GM18861 (cell line): ENCODE measurements around the gene LMAN1.

ENCODE experiments used
- ATAC-seq: cut with Tn5 transposase; IDR thresholded peaks from one replicate; pipeline ENCODE4 v1.9.1; 2021; ENCODE audit not compliant: unreplicated experiment

LMAN1 gene

DNA sequence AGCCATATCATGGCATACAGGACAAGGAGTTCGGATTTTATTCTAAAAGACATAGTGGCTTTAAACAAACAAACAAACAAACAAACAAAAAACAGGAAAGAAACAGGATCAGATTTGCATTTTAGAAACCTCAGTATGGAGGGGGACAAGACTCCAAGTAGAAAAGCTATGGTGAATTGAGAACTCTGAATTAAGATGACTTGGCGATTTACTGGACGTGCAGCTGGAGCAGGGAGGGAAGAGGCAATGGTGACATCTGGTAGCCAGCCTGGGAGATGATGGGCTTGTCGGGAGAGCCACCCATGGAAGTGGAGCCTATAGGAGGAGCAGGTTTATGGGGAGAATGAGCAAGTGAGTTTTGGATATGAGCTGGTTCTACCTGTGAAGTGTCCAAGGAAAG is 53.8 kb downstream of the LMAN1 start:
- no peak for ATAC-seq

DNA sequence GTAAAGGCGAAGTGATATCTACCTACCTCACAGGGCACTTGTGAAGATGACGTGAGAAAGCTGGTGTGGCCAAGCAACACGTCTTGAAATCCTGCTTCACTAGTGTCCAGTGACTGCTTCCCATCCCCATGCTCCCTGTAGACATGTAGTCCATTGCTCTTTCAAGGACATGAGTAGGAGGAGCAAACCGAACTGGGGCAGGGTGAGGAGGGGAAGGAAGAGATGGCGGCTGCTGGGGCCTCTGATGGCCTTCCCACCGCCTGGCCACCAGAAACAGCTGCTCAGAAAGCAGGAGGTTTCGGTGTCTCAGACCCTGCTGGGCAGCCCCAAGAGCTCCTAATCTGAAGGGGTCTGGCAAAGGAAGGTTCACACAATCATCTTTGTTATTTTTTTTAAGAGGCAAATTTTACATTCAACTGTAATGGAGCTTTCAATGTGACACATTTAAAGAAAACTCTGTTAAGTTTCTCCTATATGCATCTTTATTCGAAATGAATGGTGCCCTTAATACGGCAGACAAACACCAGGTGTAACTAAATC is 55.3 kb downstream of the LMAN1 start:
- ATAC-seq = no peak

DNA sequence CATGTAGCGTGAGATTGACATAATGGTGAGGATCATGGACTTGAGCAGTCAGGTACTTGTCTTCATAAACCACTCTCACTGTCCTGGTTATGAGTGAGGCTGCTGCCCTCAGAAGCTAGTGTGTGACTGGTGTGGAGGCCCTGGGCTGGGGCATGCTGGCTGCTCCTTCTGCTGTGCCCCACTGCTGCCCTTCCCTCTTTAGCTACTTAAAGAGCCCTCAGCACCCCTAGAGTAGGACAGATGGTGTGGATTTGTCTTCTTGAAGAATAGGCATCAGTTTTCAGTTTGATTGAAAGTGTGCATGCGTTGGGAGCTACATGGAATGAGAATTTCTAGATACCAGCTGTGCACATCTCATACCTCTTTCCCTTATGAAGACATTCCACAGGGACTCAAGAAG is 56.1 kb downstream of the LMAN1 start:
- ATAC-seq = no peak

DNA sequence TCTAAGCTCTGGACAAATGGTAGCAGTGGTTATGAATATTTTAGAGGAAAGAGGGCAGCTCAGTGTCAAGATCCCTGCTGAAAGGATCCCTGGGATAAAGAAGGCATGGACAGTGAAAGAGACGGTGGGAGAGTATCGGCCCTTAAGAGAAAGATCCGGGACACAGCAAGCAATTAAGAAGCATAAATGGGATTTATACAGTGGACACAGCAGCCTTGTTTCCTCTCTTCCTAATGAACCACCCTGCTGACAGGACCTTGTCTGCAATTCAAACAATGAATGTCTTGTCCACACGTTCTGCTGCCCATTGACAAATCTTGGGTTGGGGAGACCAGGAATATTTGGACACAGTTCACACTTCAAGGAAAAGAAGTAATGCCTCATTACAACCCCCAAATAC is 57.1 kb downstream of the LMAN1 start:
- no peak for ATAC-seq

DNA sequence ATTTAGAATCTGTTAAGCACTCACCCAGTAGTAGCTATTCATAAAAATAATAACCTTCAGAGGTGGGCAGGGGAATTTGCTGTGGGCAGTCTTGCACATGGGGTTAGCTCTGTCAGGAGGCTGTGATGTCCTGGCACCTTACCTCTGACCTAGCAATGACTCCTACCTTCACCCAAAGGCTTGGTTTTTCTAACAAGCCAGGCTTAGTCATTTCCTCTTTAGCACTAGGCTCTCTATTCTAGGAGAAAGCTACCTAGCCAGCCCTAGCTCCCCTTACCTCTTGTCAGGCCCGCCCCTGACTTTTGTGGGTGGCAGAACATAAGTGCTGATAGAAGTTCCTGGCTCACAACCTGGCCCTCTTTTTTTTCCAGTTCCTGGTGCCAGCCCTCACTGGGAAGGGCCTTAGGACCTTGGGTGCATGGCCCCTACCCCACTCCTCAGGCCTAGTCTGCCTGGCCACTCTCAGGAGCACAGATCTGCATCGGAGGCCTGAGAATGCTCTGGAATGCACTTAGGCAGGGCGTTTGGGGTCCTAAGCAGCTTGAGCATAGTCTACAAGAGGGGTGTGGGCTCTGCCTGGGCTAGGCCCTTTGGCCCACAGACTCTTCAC is 58.3 kb downstream of the LMAN1 start:
- ATAC-seq = no peak

DNA sequence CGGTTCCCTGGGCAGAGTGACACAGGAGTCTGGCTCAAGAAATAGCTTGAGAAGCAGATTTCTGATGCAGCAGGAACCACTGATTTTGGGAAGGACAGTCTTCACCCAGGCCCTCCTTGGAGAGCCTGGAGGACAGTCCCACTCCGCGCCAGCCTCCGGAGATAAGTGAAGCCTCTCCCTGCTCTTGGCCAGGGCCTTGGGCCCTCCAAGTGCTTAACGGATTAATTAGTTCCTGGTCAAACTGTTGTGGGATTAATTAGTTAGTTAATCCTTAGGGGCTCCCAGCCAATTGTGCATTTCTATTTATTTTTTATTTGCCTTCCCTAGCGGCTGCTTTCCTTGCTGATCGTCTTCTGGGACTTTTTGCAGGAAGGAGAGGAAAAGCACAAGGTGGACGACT is 60.2 kb downstream of the LMAN1 start:
- no peak for ATAC-seq

DNA sequence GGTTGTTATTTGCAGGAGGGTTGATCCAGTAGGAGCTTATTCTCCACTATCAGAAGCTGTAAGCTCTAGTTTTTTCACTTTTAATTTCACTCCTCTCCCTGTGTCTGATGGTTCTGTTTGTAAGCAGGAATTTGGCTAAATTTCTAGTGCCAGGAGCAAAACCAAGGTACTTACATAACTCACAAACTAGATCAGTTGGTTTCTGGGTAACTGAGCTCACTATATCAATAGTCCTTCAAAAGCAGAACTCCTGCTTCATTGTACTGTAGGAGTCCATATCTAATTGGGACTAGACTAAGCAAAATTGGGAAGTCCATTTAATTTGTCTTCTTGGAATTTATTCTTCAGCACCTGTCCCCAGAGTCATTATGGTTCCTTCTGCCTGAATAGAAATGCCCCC is 65.7 kb downstream of the LMAN1 start:
- no peak for ATAC-seq

DNA sequence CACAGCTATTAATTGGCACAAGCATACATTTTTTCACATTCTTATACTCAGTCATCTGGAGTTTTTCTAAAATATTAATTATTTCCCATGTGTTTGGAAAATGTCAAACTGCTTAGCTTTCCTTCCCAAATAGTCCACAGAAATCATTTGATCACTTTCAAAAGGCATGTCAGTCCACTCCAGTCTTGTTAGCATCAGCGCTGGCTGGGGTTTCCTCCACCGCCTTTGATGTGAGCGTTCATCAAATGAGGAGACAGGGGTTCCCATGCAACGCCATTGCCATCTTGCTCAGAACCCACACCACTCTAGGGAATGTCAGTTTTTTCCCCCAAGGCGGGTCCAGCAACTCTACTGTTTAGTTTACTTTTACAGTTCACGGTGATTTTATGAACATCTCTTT is 72.7 kb downstream of the LMAN1 start:
- no peak for ATAC-seq

DNA sequence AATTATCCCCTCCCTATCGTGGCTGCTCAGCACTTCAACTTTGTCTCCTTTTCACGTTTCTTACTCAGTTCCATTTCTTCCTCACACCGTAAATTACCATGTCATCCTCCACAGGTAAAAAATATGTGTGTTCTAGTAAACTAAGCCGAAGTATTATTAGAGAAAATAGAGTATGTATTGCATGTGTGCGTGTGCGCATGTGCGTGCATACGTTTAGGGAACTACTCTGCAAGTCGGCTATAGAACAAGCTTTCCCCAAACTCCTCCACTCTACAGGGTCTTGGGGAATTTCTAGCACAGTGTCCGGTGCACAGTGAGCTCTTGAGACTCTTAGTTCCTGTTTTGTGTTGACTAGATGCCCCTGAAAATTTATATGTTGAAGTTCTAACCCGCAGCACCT is 76.7 kb downstream of the LMAN1 start:
- no peak for ATAC-seq

DNA sequence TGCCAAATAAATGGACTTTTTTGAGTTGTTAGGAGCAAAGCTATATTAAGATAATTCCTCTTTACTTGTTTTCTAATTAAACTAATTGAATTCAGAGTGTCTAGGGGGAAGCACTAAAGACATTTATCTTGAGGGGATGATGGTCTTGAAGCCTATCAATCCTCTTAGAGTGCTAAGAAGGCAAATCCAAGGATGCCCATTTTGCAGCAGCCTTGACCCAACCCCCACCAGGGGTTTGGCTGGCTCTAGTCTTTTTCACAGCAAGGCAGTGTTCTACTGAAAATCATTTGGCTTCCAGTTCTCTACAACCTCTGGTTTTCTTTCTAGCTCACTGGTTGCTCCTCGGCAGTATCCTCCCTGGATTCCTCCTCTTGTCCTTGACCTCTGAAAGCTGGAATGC is 79.3 kb downstream of the LMAN1 start:
- no peak for ATAC-seq

DNA sequence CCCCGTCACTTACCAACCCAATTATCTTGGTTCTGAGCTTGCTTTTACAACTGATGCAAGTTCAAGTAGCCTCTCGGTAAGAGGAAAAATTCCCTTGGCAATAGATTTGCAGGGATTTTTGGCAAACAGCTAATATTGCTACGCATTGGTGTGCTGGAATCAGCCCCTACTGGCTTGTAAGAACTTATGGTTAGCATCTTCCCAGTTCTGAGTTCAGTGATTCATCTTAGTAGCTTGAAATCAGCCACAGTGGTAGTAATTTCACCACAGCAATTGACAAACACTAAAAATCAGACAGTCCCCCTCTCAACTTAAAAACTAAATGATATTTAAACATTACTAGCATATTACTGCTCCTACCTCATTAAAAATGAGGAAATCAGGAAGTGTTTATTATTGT is 79.9 kb downstream of the LMAN1 start:
- no peak for ATAC-seq

DNA sequence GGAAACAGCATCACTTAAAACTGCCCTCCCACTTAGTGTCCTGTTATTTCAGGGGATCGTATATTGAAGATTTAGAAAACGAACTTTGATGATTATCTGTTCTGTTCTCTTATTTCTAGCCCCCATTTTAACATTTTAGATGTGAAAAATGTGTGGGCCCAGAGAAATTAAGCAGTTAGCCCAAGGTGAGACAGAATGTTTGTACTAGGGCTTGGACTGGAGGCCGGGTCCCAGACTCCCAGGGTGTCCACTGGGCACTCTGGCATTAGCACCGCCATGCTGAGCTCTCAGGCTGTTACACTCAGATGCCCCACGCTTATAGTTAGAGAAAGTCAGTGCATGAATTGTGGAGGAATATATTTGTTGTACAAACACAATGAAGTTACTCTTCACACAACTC is 80.3 kb downstream of the LMAN1 start:
- ATAC-seq = no peak
